GM12878 (cell line): Measurements from ENCODE around the gene SUPT6H. TPM values are rescaled to one million over a fixed set of nuclear protein-coding genes. Genes with fewer than 3 reads are reported as not detected.

Experiments
- ATF3 ChIP-seq: IDR thresholded peaks from 2 replicates; pipeline ENCODE4 v1.6.1; 2011; ENCODE audit warnings: low read depth, mild to moderate bottlenecking, low read length, moderate library complexity, borderline replicate concordance; ENCODE audit errors: extremely low read depth
- E2F8 ChIP-seq: fragments of 450-650 bp; IDR thresholded peaks from 2 replicates; pipeline ENCODE4 v1.6.1; 2018; ENCODE audit warnings: mild to moderate bottlenecking, low read depth, moderate library complexity; ENCODE audit not compliant: partially characterized antibody
- E4F1 ChIP-seq: fragments of 450-650 bp; IDR thresholded peaks from 2 replicates; pipeline ENCODE4 v1.6.1; 2018; ENCODE audit warnings: borderline replicate concordance, mild to moderate bottlenecking; ENCODE audit not compliant: partially characterized antibody
- EP300 ChIP-seq, 2 experiments: fragments of 150-350 bp in 1 of 2; IDR thresholded peaks; 2 replicates each; pipeline ENCODE4 v1.6.1; 2011 to 2012; ENCODE audit warnings: low read depth in 2 of 2, low read length in 2 of 2, borderline replicate concordance in 1 of 2, improper control_type of control experiment in 1 of 2, inconsistent platforms in 1 of 2; ENCODE audit not compliant: control insufficient read depth in 1 of 2
- GATAD2B ChIP-seq: fragments of 450-650 bp; conservative IDR thresholded peaks from 2 replicates; pipeline ENCODE4 v1.6.1; 2017; ENCODE audit warnings: low read depth, mild to moderate bottlenecking, moderate library complexity
- IRF4 ChIP-seq: IDR thresholded peaks from 2 replicates; pipeline ENCODE4 v1.6.1; 2011; ENCODE audit warnings: low read depth, low read length
- IRF5 ChIP-seq: fragments of 450-650 bp; IDR thresholded peaks from 2 replicates; pipeline ENCODE4 v1.6.1; 2017; ENCODE audit warnings: borderline replicate concordance
- MYB ChIP-seq: fragments of 150-350 bp; IDR thresholded peaks from 2 replicates; pipeline ENCODE4 v1.6.1; 2014; ENCODE audit warnings: mild to moderate bottlenecking, low read depth, low read length, borderline replicate concordance
- POLR2A ChIP-seq: IDR thresholded peaks from 2 replicates; pipeline ENCODE4 v1.6.1; 2011; ENCODE audit warnings: low read depth, mild to moderate bottlenecking, low read length
- RB1 ChIP-seq: fragments of 450-650 bp; formaldehyde crosslinking; IDR thresholded peaks from 2 replicates; pipeline ENCODE4 v1.6.1; 2017; ENCODE audit warnings: mild to moderate bottlenecking, borderline replicate concordance
- SIN3A ChIP-seq: IDR thresholded peaks from 2 replicates; pipeline ENCODE4 v1.6.1; 2012; ENCODE audit warnings: low read depth, low read length, improper control_type of control experiment
- polyA plus RNA-seq, 11 experiments: library from polyadenylated mRNA; depleted of rRNA in 4 of 11; unstranded in 6 of 11; stranded (reverse) in 5 of 11; fragments of >200 nt; fragmentation: Nextera tagmentation in 4 of 11; fragmentation: Illumina TruSeq in 1 of 11; extraction: Ambion mirVana in 4 of 11; extraction: Trizol in 1 of 11; gene quantifications; 1 replicate in 1 of 11; 2 replicates in 10 of 11; pipeline versions ENCODE4 v1.2.1 to v1.2.3, GENCODE V29; 2011 to 2016; ENCODE audit warnings: inconsistent platforms in 2 of 11, missing spikeins in 2 of 11, low read depth in 1 of 11
- total RNA-seq, 4 experiments: library from RNA; depleted of rRNA in 3 of 4; stranded (reverse); fragments of >200 nt in 3 of 4; fragmentation: Illumina TruSeq in 1 of 4; extraction: Trizol in 1 of 4; gene quantifications; 2 replicates each; pipeline versions ENCODE4 v1.2.1 to v1.2.3, GENCODE V29; 2013 to 2021

The SUPT6H gene
- total and polyA plus RNA-seq, 10 of the 15 experiments (the other 5 are each of a cell fraction or from before 2014, with no cell fraction given): 1.7 to 58.8 (median 37.7) TPM

- TF ChIP-seq E4F1 (no peak), MYB (no peak), IRF4 (no peak), ATF3 (no peak), IRF5 (no peak), EP300 (IDR thresholded peaks at IDR 0.05; ENCODE audit: borderline replicate concordance in 1 of 2, control insufficient read depth in 1 of 2, low read depth in 2 of 2, low read length in 2 of 2) (no peak), POLR2A (no peak; the same call in 1 of the 2 replicates), RB1 (no peak), SIN3A (no peak), GATAD2B (no peak), E2F8 (no peak)
These were observed 48.0 kb upstream of the SUPT6H start, which contains the start of gene RSKR (continued) for GRCh38 chr17:28613931-28614381.
